ENCODE measurements around the gene GNA12. TPM values are rescaled to one million over a fixed set of nuclear protein-coding genes. Genes with fewer than 3 reads are reported as not detected.

GNA12 gene
- total and polyA plus RNA-seq, 2 experiments from 2014 or later, result 11.2 to 13.8 TPM

DNA sequence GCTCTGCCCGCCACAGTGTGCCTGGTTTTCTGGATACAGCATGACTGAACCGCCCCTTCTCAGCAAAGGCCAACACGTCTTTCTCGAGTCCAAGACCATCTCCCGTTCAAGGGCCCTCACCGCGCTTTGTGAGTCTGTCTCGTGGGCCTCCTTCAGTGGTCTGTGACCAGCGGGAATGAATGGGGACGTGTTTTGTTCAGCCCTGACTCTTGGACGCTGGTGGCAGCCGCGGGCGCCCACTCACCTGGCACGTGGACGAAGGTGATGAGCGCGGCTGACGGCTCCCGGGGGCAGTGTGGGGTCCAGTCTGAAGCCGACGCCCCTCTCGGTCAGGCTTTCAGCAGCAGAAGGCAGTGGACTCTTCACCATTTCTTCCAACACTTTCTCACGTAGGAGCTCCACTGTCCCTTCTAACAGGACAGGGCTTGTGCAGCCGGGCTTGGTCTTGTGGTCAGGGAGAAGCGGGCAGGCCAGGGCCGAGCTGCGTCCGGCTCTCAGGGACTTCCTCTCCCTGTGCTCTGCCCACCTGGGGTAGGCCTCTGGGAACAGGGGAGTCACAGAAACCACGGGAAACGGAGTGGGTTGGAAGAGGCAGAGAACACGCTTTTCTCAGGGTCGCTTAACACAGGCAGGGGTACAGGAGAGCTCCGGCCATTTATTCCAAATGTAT is 125.7 kb downstream of the GNA12 start:
- Histone ChIP-seq H3K36me3 (ENCODE audit: low read depth) (peaks cover 2% of the 10 kb centered on the region; the same call in 1 of the 2 replicates), H3K4me2 (ENCODE audit: unreplicated experiment) (no peak overlapping the region), H3K27ac (no peak overlapping the region), H3K9me2 (ENCODE audit: insufficient read depth) (no peaks in the 10 kb centered on the region), H4K20me1 (ENCODE audit: insufficient read depth) (no peaks in the 10 kb centered on the region), H3K27me3 (replicated peaks; ENCODE audit: insufficient read depth) (no peaks in the 10 kb centered on the region), H3K9me3 (ENCODE audit: low read depth) (no peaks in the 10 kb centered on the region), H3K4me3 (no peak overlapping the region), H2AFZ (no peak overlapping the region), H3K79me2 (ENCODE audit: insufficient read depth) (no peaks in the 10 kb centered on the region), H3K4me1 (ENCODE audit: insufficient read depth) (no peaks in the 10 kb centered on the region), H3K9ac (no peak overlapping the region), H3F3A (ENCODE audit: insufficient read depth) (no peaks in the 10 kb centered on the region)
- no peak for TF ChIP-seq EZH2 (IDR thresholded peaks at IDR 0.05; ENCODE audit: insufficient read depth, poor library complexity, severe bottlenecking)
- no peak for TF ChIP-seq EZH2phosphoT487 (IDR thresholded peaks at IDR 0.05; ENCODE audit: insufficient read depth, low read depth)
- 94% methylated on average over 34 of the region's 34 CpGs for WGBS, 2 experiments (ENCODE audit: low coverage in 1 of 2, low lambda C conversion rate in 2 of 2, missing lambda C conversion rate in 2 of 2)
- no peak for DNase-seq
- in situ Hi-C loops (cut with MboI), result loop anchor here (25.0 kb wide), 1 partner anchor 444 kb away; no protein-coding TSS in a partner anchor

DNA sequence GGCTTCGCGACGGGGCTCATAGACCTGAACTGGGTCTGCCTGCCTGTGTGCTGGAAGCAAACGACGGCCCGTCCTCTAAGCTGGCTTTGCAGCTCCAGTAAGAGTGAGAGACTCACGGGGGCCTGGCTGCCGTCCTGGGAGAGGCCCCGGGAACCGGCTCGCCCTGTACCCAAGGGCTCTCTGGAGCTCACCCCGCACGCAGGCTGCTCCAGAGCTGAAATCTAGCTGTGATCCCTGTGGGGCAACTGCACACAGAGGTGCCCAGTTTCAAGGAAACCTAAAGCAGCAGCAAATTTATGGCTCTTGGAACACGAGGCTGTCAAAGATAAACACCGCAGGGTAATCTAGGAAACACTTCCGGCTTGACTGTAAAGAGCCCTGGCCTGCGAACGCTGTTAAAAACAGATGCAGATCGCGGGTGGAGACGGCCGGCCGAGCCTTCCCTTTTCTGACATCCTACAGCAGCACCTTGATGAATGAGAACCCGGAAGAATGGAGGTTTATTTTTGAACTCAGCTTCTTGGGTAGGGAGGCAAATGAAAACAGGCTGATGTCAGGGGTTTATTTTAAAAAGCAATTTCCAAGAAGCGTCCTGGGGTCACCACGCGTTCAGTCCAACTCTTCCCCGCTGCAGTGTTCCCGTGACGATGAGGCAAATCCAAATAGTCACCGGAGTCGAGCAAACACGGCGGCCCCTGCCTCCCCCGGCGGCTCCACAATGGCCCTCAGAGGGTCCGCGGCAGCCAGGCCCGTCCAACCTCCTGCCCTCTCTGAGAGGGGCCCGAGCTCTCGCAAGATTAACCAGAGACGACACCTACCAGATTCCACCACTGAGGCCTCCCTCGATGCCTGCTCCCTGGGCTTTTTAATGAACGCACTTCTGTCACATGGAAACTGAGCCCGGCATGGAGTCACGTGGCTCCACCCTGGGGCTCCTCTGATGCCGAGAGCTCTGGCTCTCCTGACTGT is 126.5 kb downstream of the GNA12 start:
- in situ Hi-C loops (cut with MboI), result loop anchor here (25.0 kb wide), 1 partner anchor 445 kb away; no protein-coding TSS in a partner anchor
- Histone ChIP-seq H3K4me3 (no peak overlapping the region), H2AFZ (no peak overlapping the region), H3K4me2 (ENCODE audit: unreplicated experiment) (no peak overlapping the region), H3K27me3 (replicated peaks; ENCODE audit: insufficient read depth) (no peaks in the 10 kb centered on the region), H3K9me2 (ENCODE audit: insufficient read depth) (no peaks in the 10 kb centered on the region), H3K36me3 (ENCODE audit: low read depth) (peaks cover 2% of the 10 kb centered on the region; the same call in 1 of the 2 replicates), H4K20me1 (ENCODE audit: insufficient read depth) (no peaks in the 10 kb centered on the region), H3K27ac (no peak overlapping the region), H3K9me3 (ENCODE audit: low read depth) (no peaks in the 10 kb centered on the region), H3K4me1 (ENCODE audit: insufficient read depth) (no peaks in the 10 kb centered on the region), H3F3A (ENCODE audit: insufficient read depth) (no peaks in the 10 kb centered on the region), H3K79me2 (ENCODE audit: insufficient read depth) (no peaks in the 10 kb centered on the region), H3K9ac (no peak overlapping the region)
- DNase-seq, result no peak
- TF ChIP-seq EZH2phosphoT487 (IDR thresholded peaks at IDR 0.05; ENCODE audit: insufficient read depth, low read depth), result no peak
- TF ChIP-seq EZH2 (IDR thresholded peaks at IDR 0.05; ENCODE audit: insufficient read depth, poor library complexity, severe bottlenecking), result no peak
- 84 to 86% methylated on average over 47 of the region's 47 CpGs for WGBS, 2 experiments (ENCODE audit: low coverage in 1 of 2, low lambda C conversion rate in 2 of 2, missing lambda C conversion rate in 2 of 2)

GRCh38 chr7:2716906-2717292 is 127.2 kb downstream of the GNA12 start:
- Histone ChIP-seq H3F3A (ENCODE audit: insufficient read depth) (no peaks in the 10 kb centered on the region), H3K9ac (no peak overlapping the region), H4K20me1 (ENCODE audit: insufficient read depth) (no peaks in the 10 kb centered on the region), H3K27me3 (replicated peaks; ENCODE audit: insufficient read depth) (no peaks in the 10 kb centered on the region), H3K27ac (no peak overlapping the region), H3K4me1 (ENCODE audit: insufficient read depth) (no peaks in the 10 kb centered on the region), H3K79me2 (ENCODE audit: insufficient read depth) (no peaks in the 10 kb centered on the region), H3K4me2 (ENCODE audit: unreplicated experiment) (no peak overlapping the region), H3K4me3 (no peak overlapping the region), H3K9me2 (ENCODE audit: insufficient read depth) (no peaks in the 10 kb centered on the region), H3K36me3 (ENCODE audit: low read depth) (peaks cover 2% of the 10 kb centered on the region; the same call in 1 of the 2 replicates), H2AFZ (no peak overlapping the region), H3K9me3 (ENCODE audit: low read depth) (no peaks in the 10 kb centered on the region)
- DNase-seq, result no peak
- in situ Hi-C loops (cut with MboI), result loop anchor here (25.0 kb wide), 1 partner anchor 445 kb away; no protein-coding TSS in a partner anchor
- WGBS, 2 experiments (ENCODE audit: low coverage in 1 of 2, low lambda C conversion rate in 2 of 2, missing lambda C conversion rate in 2 of 2), result 96 to 97% methylated on average over 20 of the region's 20 CpGs
- no peak for TF ChIP-seq EZH2 (IDR thresholded peaks at IDR 0.05; ENCODE audit: insufficient read depth, poor library complexity, severe bottlenecking)
- no peak for TF ChIP-seq EZH2phosphoT487 (IDR thresholded peaks at IDR 0.05; ENCODE audit: insufficient read depth, low read depth)

DNA sequence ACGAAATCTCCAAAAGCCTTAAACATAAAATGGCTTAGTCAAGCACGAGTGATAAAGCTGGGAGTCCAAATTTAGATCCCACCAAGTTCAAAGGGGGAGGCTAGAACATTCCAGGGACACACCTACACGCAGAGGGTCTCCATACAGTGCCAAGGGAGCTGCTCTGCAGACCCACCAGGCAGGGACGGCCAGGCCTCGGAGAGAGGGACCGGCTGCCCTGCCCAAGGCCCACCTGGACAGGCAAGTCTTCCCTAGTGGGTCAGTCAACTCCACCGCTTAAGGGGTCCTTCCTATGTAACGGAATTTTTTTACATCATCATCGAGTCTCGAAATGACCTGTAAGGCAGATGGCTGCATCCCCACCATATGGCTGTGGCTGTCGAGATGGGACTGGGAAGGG is 127.6 kb downstream of the GNA12 start:
- DNase-seq, result no peak
- H3K79me2 ChIP-seq (ENCODE audit: insufficient read depth), result no peaks in the 10 kb centered on the region
- H3K4me3 ChIP-seq, result no peak overlapping the region
- no peak overlapping the region for H3K27ac ChIP-seq
- H3K27me3 ChIP-seq (replicated peaks; ENCODE audit: insufficient read depth), result no peaks in the 10 kb centered on the region
- H3K9me2 ChIP-seq (ENCODE audit: insufficient read depth), result no peaks in the 10 kb centered on the region
- H3K9me3 ChIP-seq (ENCODE audit: low read depth), result no peaks in the 10 kb centered on the region
- no peaks in the 10 kb centered on the region for H3F3A ChIP-seq (ENCODE audit: insufficient read depth)
- whole genome bisulfite sequencing, 2 experiments (ENCODE audit: low coverage in 1 of 2, low lambda C conversion rate in 2 of 2, missing lambda C conversion rate in 2 of 2), result 94 to 95% methylated on average over 11 of the region's 11 CpGs
- in situ Hi-C loops (cut with MboI), result loop anchor here (25.0 kb wide), 1 partner anchor 446 kb away; no protein-coding TSS in a partner anchor
- no peaks in the 10 kb centered on the region for H4K20me1 ChIP-seq (ENCODE audit: insufficient read depth)
- H2AFZ ChIP-seq, result no peak overlapping the region
- H3K36me3 ChIP-seq (ENCODE audit: low read depth), result no peaks in the 10 kb centered on the region
- H3K9ac ChIP-seq, result no peak overlapping the region
- TF ChIP-seq EZH2 (IDR thresholded peaks at IDR 0.05; ENCODE audit: insufficient read depth, poor library complexity, severe bottlenecking) (no peak), EZH2phosphoT487 (IDR thresholded peaks at IDR 0.05; ENCODE audit: insufficient read depth, low read depth) (no peak)
- H3K4me2 ChIP-seq (ENCODE audit: unreplicated experiment), result no peak overlapping the region
- H3K4me1 ChIP-seq (ENCODE audit: insufficient read depth), result no peaks in the 10 kb centered on the region

Measured in GM23248 (cell line).